ENCODE measurements around the gene EFCAB3. TPM values are rescaled to one million over a fixed set of nuclear protein-coding genes. Genes with fewer than 3 reads are reported as not detected.
"Not testable (repeated sequence)": the region's sequence is repeated elsewhere in the genome, so short reads cannot be mapped to it uniquely, and the experiment has no call there.

Gene EFCAB3
- polyA plus RNA-seq, 3 donors: not detected

DNA sequence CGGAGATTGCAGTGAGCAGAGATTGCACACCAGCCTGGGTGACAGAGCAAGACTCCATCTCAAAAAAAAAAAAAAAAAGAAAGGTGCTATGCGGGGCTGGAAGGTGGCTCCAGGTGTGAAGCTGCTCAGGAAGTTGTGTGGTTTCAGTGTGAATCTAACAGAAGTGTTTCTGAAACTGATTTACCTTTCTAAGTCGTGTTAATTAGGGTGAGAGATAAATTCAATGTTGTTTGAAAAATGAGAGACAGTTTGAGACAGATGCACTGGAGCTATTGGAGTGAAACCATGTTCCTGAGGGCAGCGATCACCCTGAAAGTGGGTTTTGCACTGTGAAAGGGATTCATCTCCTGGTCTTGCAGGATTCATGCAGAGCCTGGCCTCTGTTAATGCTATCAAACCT lies 73.3 kb downstream of the EFCAB3 start:
- H3K4me2 ChIP-seq (replicated peaks; ENCODE audit: extremely low read depth, low read length, poor library complexity, severe bottlenecking); H3K27me3 ChIP-seq (ENCODE audit: control insufficient read depth in 2 of 2, insufficient read depth in 2 of 2, low read length in 2 of 2); H4K20me1 ChIP-seq (ENCODE audit: insufficient read depth, low read length); H3K36me3 ChIP-seq (replicated peaks in 1 of 2; ENCODE audit: control insufficient read depth in 1 of 2, insufficient read depth in 2 of 2, low read length in 2 of 2); H3K9me3 Mint-ChIP-seq; H2AFZ ChIP-seq (ENCODE audit: insufficient read depth, low read depth, low read length, poor library complexity, severe bottlenecking); H3K4me3 Mint-ChIP-seq; H3K9ac ChIP-seq (ENCODE audit: insufficient read depth, low read length, poor library complexity, severe bottlenecking); DNase-seq; H3K9me3 ChIP-seq (replicated peaks in 1 of 2; ENCODE audit: control insufficient read depth in 1 of 2, insufficient read depth in 1 of 2, low read length in 2 of 2); H3K4me1 ChIP-seq (ENCODE audit: control insufficient read depth in 1 of 2, insufficient read depth in 2 of 2, low read length in 2 of 2); H3K79me2 ChIP-seq (ENCODE audit: insufficient read depth, low read length); H3K27ac ChIP-seq (ENCODE audit: low read depth in 1 of 2, low read length in 2 of 2); H3K4me3 ChIP-seq (replicated peaks in 1 of 3; ENCODE audit: low read depth in 2 of 3, low read length in 3 of 3); H3K27me3 Mint-ChIP-seq (ENCODE audit: low read depth in 3 of 3); intact Hi-C loops (cut with micrococcal nuclease): not testable (repeated sequence)
- peak overlapping the region in 1 of 7 donors; percentile 35 for H3K27ac Mint-ChIP-seq
- WGBS (ENCODE audit: insufficient coverage): 59% methylated on average over 3 of the region's 4 CpGs
- peaks cover 4 to 16% of the 10 kb centered on the region in 2 donors for H3K36me3 Mint-ChIP-seq
- peaks cover 11% of the 10 kb centered on the region for H3K4me1 Mint-ChIP-seq

DNA sequence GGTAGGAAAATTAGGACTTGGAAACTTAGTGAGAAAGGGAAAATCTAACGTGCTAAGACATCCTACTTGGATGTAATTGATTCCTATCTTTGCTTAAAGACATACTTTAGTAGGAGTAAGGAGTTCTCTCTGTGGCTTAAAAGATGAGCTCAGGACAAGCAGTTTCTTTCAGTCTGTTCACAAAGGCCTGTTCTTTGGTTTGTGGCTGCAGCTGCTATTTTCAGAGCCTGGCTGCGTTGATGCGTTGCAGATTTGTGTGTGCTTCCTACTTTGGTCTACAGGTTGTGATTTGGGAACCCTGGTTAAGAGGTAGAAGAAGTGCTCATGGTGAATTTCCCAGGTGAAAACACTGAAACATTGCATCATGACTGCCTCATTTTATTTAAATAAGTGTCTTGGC lies 73.8 kb downstream of the EFCAB3 start:
- H3K27me3 Mint-ChIP-seq (ENCODE audit: low read depth in 3 of 3); H3K4me3 ChIP-seq (replicated peaks in 1 of 3; ENCODE audit: low read depth in 2 of 3, low read length in 3 of 3); H3K79me2 ChIP-seq (ENCODE audit: insufficient read depth, low read length); H2AFZ ChIP-seq (ENCODE audit: insufficient read depth, low read depth, low read length, poor library complexity, severe bottlenecking); H3K4me2 ChIP-seq (replicated peaks; ENCODE audit: extremely low read depth, low read length, poor library complexity, severe bottlenecking); DNase-seq; H4K20me1 ChIP-seq (ENCODE audit: insufficient read depth, low read length); intact Hi-C loops (cut with micrococcal nuclease); H3K9me3 ChIP-seq (replicated peaks in 1 of 2; ENCODE audit: control insufficient read depth in 1 of 2, insufficient read depth in 1 of 2, low read length in 2 of 2); H3K4me1 ChIP-seq (ENCODE audit: control insufficient read depth in 1 of 2, insufficient read depth in 2 of 2, low read length in 2 of 2); H3K27ac ChIP-seq (ENCODE audit: low read depth in 1 of 2, low read length in 2 of 2); H3K27me3 ChIP-seq (ENCODE audit: control insufficient read depth in 2 of 2, insufficient read depth in 2 of 2, low read length in 2 of 2); H3K27ac Mint-ChIP-seq; H3K9ac ChIP-seq (ENCODE audit: insufficient read depth, low read length, poor library complexity, severe bottlenecking); H3K4me3 Mint-ChIP-seq; H3K36me3 ChIP-seq (replicated peaks in 1 of 2; ENCODE audit: control insufficient read depth in 1 of 2, insufficient read depth in 2 of 2, low read length in 2 of 2); H3K9me3 Mint-ChIP-seq: not testable (repeated sequence)
- H3K36me3 Mint-ChIP-seq: peaks cover 4 to 13% of the 10 kb centered on the region in 2 donors
- peaks cover 14% of the 10 kb centered on the region for H3K4me1 Mint-ChIP-seq
- WGBS (ENCODE audit: insufficient coverage): no CpG with 5 or more reads among the region's 3 CpGs

DNA sequence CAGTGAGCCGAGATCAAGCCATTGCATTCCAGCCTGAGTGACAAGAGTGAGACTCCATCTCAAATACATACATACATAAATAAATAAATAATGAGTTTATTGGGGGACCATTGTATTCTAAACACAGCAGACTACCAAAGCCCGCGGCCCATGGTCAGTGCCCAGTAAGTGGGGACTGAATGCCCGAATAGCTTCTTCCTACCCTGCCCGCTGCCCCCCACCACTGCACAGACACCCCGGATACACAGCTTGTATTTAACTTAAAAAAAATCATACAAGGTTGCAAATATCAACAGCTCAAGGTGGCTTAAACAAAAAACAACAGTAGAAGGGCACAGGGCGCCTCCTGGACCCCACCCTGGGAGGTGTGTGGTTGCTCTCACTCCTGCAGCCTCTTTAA lies 75.7 kb downstream of the EFCAB3 start:
- Histone ChIP-seq H3K27ac (ENCODE audit: low read depth in 1 of 2, low read length in 2 of 2) (no peak overlapping the region), H3K36me3 (replicated peaks in 1 of 2; ENCODE audit: control insufficient read depth in 1 of 2, insufficient read depth in 2 of 2, low read length in 2 of 2) (no peaks in the 10 kb centered on the region), H3K4me2 (replicated peaks; ENCODE audit: extremely low read depth, low read length, poor library complexity, severe bottlenecking) (no peak overlapping the region), H3K4me1 (ENCODE audit: control insufficient read depth in 1 of 2, insufficient read depth in 2 of 2, low read length in 2 of 2) (peaks cover 0 to 3% of the 10 kb centered on the region in 2 donors), H3K4me3 (replicated peaks in 1 of 3; ENCODE audit: low read depth in 2 of 3, low read length in 3 of 3) (no peak overlapping the region), H3K9ac (ENCODE audit: insufficient read depth, low read length, poor library complexity, severe bottlenecking) (no peak overlapping the region), H3K79me2 (ENCODE audit: insufficient read depth, low read length) (no peaks in the 10 kb centered on the region), H2AFZ (ENCODE audit: insufficient read depth, low read depth, low read length, poor library complexity, severe bottlenecking) (no peak overlapping the region), H4K20me1 (ENCODE audit: insufficient read depth, low read length) (no peaks in the 10 kb centered on the region), H3K9me3 (replicated peaks in 1 of 2; ENCODE audit: control insufficient read depth in 1 of 2, insufficient read depth in 1 of 2, low read length in 2 of 2) (no peaks in the 10 kb centered on the region), H3K27me3 (ENCODE audit: control insufficient read depth in 2 of 2, insufficient read depth in 2 of 2, low read length in 2 of 2) (no peaks in the 10 kb centered on the region)
- DNase-seq: no peak
- intact Hi-C loops (cut with micrococcal nuclease): no loop called here
- H3K27ac Mint-ChIP-seq: no peak overlapping the region
- H3K4me1 Mint-ChIP-seq: peaks cover 21% of the 10 kb centered on the region
- H3K27me3 Mint-ChIP-seq (ENCODE audit: low read depth in 3 of 3): peaks cover 1 to 3% (median 3%) of the 10 kb centered on the region in 3 donors
- TF ChIP-seq, protein P1, sequence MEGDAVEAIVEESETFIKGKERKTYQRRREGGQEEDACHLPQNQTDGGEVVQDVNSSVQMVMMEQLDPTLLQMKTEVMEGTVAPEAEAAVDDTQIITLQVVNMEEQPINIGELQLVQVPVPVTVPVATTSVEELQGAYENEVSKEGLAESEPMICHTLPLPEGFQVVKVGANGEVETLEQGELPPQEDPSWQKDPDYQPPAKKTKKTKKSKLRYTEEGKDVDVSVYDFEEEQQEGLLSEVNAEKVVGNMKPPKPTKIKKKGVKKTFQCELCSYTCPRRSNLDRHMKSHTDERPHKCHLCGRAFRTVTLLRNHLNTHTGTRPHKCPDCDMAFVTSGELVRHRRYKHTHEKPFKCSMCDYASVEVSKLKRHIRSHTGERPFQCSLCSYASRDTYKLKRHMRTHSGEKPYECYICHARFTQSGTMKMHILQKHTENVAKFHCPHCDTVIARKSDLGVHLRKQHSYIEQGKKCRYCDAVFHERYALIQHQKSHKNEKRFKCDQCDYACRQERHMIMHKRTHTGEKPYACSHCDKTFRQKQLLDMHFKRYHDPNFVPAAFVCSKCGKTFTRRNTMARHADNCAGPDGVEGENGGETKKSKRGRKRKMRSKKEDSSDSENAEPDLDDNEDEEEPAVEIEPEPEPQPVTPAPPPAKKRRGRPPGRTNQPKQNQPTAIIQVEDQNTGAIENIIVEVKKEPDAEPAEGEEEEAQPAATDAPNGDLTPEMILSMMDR (IDR thresholded peaks at IDR 0.05): no peak
- H3K9me3 Mint-ChIP-seq: no peaks in the 10 kb centered on the region
- peaks cover 0 to 5% of the 10 kb centered on the region in 2 donors for H3K36me3 Mint-ChIP-seq
- WGBS (ENCODE audit: insufficient coverage): no CpG with 5 or more reads among the region's 7 CpGs
- H3K4me3 Mint-ChIP-seq: no peak overlapping the region

DNA sequence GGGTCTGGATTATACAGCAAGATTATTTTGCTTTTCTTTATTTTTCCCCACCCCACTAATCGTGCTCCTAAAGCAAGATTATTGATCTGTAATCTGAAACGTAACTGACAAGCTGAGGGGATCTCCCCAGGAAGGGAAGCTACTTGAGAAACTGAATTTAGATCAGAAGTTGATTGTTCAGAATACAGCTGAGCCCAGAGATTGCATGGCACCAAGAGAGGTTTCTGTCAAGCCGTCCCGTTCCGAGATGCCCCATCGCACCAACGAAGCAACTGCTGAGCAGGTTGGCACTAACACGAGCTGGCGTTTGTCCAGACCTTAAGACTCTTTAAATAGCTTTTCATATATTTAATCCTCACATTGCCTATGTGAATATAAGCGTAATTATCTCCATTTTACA lies 78.1 kb downstream of the EFCAB3 start:
- WGBS (ENCODE audit: insufficient coverage): 73% methylated on average over 3 of the region's 10 CpGs
- H3K9me3 Mint-ChIP-seq; H3K36me3 Mint-ChIP-seq; H3K27ac Mint-ChIP-seq; DNase-seq; H3K36me3 ChIP-seq (replicated peaks in 1 of 2; ENCODE audit: control insufficient read depth in 1 of 2, insufficient read depth in 2 of 2, low read length in 2 of 2); H2AFZ ChIP-seq (ENCODE audit: insufficient read depth, low read depth, low read length, poor library complexity, severe bottlenecking); intact Hi-C loops (cut with micrococcal nuclease); H3K27me3 ChIP-seq (ENCODE audit: control insufficient read depth in 2 of 2, insufficient read depth in 2 of 2, low read length in 2 of 2); H3K4me3 Mint-ChIP-seq; H3K27ac ChIP-seq (ENCODE audit: low read depth in 1 of 2, low read length in 2 of 2); H3K9ac ChIP-seq (ENCODE audit: insufficient read depth, low read length, poor library complexity, severe bottlenecking); H4K20me1 ChIP-seq (ENCODE audit: insufficient read depth, low read length); H3K4me3 ChIP-seq (replicated peaks in 1 of 3; ENCODE audit: low read depth in 2 of 3, low read length in 3 of 3); H3K79me2 ChIP-seq (ENCODE audit: insufficient read depth, low read length); H3K9me3 ChIP-seq (replicated peaks in 1 of 2; ENCODE audit: control insufficient read depth in 1 of 2, insufficient read depth in 1 of 2, low read length in 2 of 2); H3K4me2 ChIP-seq (replicated peaks; ENCODE audit: extremely low read depth, low read length, poor library complexity, severe bottlenecking); H3K4me1 ChIP-seq (ENCODE audit: control insufficient read depth in 1 of 2, insufficient read depth in 2 of 2, low read length in 2 of 2); H3K27me3 Mint-ChIP-seq (ENCODE audit: low read depth in 3 of 3): not testable (repeated sequence)
- H3K4me1 Mint-ChIP-seq: peaks cover 16% of the 10 kb centered on the region
